HEK293 (cell line): ENCODE measurements around the gene ADAMTSL2.

Source experiments
- CTCF ChIP-seq: fragments of 450-650 bp; formaldehyde crosslinking; IDR thresholded peaks from 2 replicates; pipeline ENCODE4 v1.5.1; 2016; ENCODE audit warnings: missing biosample characterization, missing genetic modification characterization
- KLF16 ChIP-seq: fragments of 450-650 bp; formaldehyde crosslinking; IDR thresholded peaks from 2 replicates; pipeline ENCODE4 v1.5.1; 2017; ENCODE audit warnings: missing biosample characterization, missing genetic modification characterization
- PRDM10 ChIP-seq: fragments of 450-650 bp; formaldehyde crosslinking; IDR thresholded peaks from 2 replicates; pipeline ENCODE4 v1.5.1; 2016; ENCODE audit warnings: missing biosample characterization, missing genetic modification characterization
- TCF7L2 ChIP-seq: IDR thresholded peaks from 2 replicates; pipeline ENCODE4 v1.6.1; 2011; ENCODE audit warnings: low read depth, mild to moderate bottlenecking, inconsistent platforms, low read length, moderate library complexity, borderline replicate concordance
- ZBTB49 ChIP-seq: fragments of 450-650 bp; formaldehyde crosslinking; IDR thresholded peaks from 2 replicates; pipeline ENCODE4 v1.5.1; 2016; ENCODE audit warnings: missing biosample characterization, missing genetic modification characterization, low read depth
- ZBTB7A ChIP-seq: fragments of 450-650 bp; formaldehyde crosslinking; IDR thresholded peaks from 2 replicates; pipeline ENCODE4 v1.5.1; 2016; ENCODE audit warnings: low read depth, missing biosample characterization, missing genetic modification characterization
- ZNF121 ChIP-seq: fragments of 450-650 bp; formaldehyde crosslinking; IDR thresholded peaks from 2 replicates; pipeline ENCODE4 v1.5.1; 2016; ENCODE audit warnings: missing biosample characterization, missing genetic modification characterization
- ZNF266 ChIP-seq: fragments of 450-650 bp; formaldehyde crosslinking; IDR thresholded peaks from 2 replicates; pipeline ENCODE4 v1.5.1; 2016; ENCODE audit warnings: missing biosample characterization, missing genetic modification characterization, low read depth
- ZNF837 ChIP-seq: fragments of 450-650 bp; formaldehyde crosslinking; IDR thresholded peaks from 2 replicates; pipeline ENCODE4 v1.5.1; 2016; ENCODE audit warnings: missing biosample characterization, missing genetic modification characterization

- TF ChIP-seq TCF7L2 (no peak), CTCF (tag by site-specific recombination) (no peak), ZNF266 (tag by site-specific recombination) (no peak), PRDM10 (tag by site-specific recombination) (no peak), ZBTB7A (no peak), ZBTB49 (tag by site-specific recombination) (no peak), KLF16 (tag by site-specific recombination) (no peak), ZNF121 (no peak), ZNF837 (tag by site-specific recombination) (no peak)
Observed at GRCh38 chr9:133556354-133556753, 21.9 kb downstream of the ADAMTSL2 start.
